Gastrocnemius medialis (tissue), 4 donors: Measurements from ENCODE around the gene ZNF611.

Experiments
- POLR2A ChIP-seq, 2 donors: fragments of 450-650 bp; IDR thresholded peaks; one replicate each; pipeline ENCODE4 v1.6.1; 2017; ENCODE audit warnings: antibody characterized with exemption in 2 of 2, mild to moderate bottlenecking in 2 of 2, moderate library complexity in 2 of 2
- TF ChIP-seq, protein P1 (sequence below), 5 experiments: fragments of 450-650 bp in 3 of 5; fragments of 200-600 bp in 2 of 5; sonication (generic) in 2 of 5; IDR thresholded peaks in 4 of 5; conservative IDR thresholded peaks in 1 of 5; 1 replicate in 4 of 5; 2 replicates in 1 of 5; pipeline ENCODE4 v1.5.1; 2016 to 2019; ENCODE audit warnings: antibody characterized with exemption in 5 of 5, mild to moderate bottlenecking in 3 of 5, moderate library complexity in 3 of 5

GRCh38 chr19:52741951-52742485 is 7.2 kb upstream of the ZNF611 start:
- no peak for TF ChIP-seq POLR2A (IDR thresholded peaks at IDR 0.05)
- TF ChIP-seq, protein P1, sequence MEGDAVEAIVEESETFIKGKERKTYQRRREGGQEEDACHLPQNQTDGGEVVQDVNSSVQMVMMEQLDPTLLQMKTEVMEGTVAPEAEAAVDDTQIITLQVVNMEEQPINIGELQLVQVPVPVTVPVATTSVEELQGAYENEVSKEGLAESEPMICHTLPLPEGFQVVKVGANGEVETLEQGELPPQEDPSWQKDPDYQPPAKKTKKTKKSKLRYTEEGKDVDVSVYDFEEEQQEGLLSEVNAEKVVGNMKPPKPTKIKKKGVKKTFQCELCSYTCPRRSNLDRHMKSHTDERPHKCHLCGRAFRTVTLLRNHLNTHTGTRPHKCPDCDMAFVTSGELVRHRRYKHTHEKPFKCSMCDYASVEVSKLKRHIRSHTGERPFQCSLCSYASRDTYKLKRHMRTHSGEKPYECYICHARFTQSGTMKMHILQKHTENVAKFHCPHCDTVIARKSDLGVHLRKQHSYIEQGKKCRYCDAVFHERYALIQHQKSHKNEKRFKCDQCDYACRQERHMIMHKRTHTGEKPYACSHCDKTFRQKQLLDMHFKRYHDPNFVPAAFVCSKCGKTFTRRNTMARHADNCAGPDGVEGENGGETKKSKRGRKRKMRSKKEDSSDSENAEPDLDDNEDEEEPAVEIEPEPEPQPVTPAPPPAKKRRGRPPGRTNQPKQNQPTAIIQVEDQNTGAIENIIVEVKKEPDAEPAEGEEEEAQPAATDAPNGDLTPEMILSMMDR (IDR thresholded peaks at IDR 0.05 in 4 of 5, conservative IDR thresholded peaks at IDR 0.05 in 1 of 5): no peak
